CD14-positive monocyte (primary cell): ENCODE measurements around the gene KIF24. TPM values are rescaled to one million over a fixed set of nuclear protein-coding genes. Genes with fewer than 3 reads are reported as not detected.

Experiments used
- DNase-seq, 3 donors: peaks; one replicate each; pipeline ENCODE4 v3.0.0-alpha.2; 2011 to 2022
- H2AFZ ChIP-seq: 2 replicates; pipeline ENCODE4 v1.6.0; 2012; ENCODE audit warnings: mild to moderate bottlenecking, low read depth, low read length, inconsistent platforms; ENCODE audit not compliant: insufficient read depth, poor library complexity, severe bottlenecking
- H3K27ac ChIP-seq, 2 donors: 1 replicate in 1 of 2; 2 replicates in 1 of 2; pipeline ENCODE4 v1.5.1; 2012 to 2013; ENCODE audit warnings: low read length in 2 of 2, control low read depth in 1 of 2, inconsistent platforms in 1 of 2, low read depth in 1 of 2, mild to moderate bottlenecking in 1 of 2
- H3K27me3 ChIP-seq, 2 donors: one replicate each; pipeline versions ENCODE4 v1.6.0 to v1.6.1; 2011 to 2013; ENCODE audit warnings: low read length in 2 of 2; ENCODE audit not compliant: control insufficient read depth in 2 of 2, insufficient read depth in 2 of 2
- H3K36me3 ChIP-seq, 2 donors: replicated peaks in 1 of 2; 1 replicate in 1 of 2; 2 replicates in 1 of 2; pipeline versions ENCODE4 v1.5.1 to v1.6.1; 2012 to 2013; ENCODE audit warnings: low read length in 2 of 2, control low read depth in 1 of 2, inconsistent platforms in 1 of 2, mild to moderate bottlenecking in 1 of 2; ENCODE audit not compliant: insufficient read depth in 2 of 2, control insufficient read depth in 1 of 2
- H3K4me1 ChIP-seq, 2 donors: 1 replicate in 1 of 2; 2 replicates in 1 of 2; pipeline versions ENCODE4 v1.5.1 to v1.6.1; 2012 to 2013; ENCODE audit warnings: low read length in 2 of 2, control low read depth in 1 of 2, inconsistent platforms in 1 of 2, mild to moderate bottlenecking in 1 of 2, moderate library complexity in 1 of 2; ENCODE audit not compliant: insufficient read depth in 2 of 2, control insufficient read depth in 1 of 2
- H3K4me2 ChIP-seq: replicated peaks from 2 replicates; pipeline ENCODE3; 2012; ENCODE audit warnings: low read length, moderate library complexity, mild to moderate bottlenecking; ENCODE audit not compliant: poor library complexity, severe bottlenecking; ENCODE audit errors: extremely low read depth
- H3K4me3 ChIP-seq, 3 experiments: fragments of 200-600 bp in 1 of 3; sonication (generic) in 1 of 3; replicated peaks in 1 of 3; 1 replicate in 2 of 3; 2 replicates in 1 of 3; pipeline ENCODE4 v1.5.1; 2011 to 2013; ENCODE audit warnings: low read length in 3 of 3, mild to moderate bottlenecking in 3 of 3, control low read depth in 2 of 3, low read depth in 2 of 3, inconsistent platforms in 1 of 3, moderate library complexity in 1 of 3
- H3K79me2 ChIP-seq: 2 replicates; pipeline ENCODE4 v1.6.0; 2012; ENCODE audit warnings: mild to moderate bottlenecking, control low read depth, inconsistent platforms, low read length, moderate library complexity; ENCODE audit not compliant: insufficient read depth
- H3K9ac ChIP-seq: 2 replicates; pipeline ENCODE4 v1.6.0; 2017; ENCODE audit warnings: low read length, mild to moderate bottlenecking; ENCODE audit not compliant: insufficient read depth, poor library complexity, severe bottlenecking
- H3K9me3 ChIP-seq, 2 donors: replicated peaks in 1 of 2; 1 replicate in 1 of 2; 2 replicates in 1 of 2; pipeline versions ENCODE4 v1.5.1 to v1.6.1; 2012 to 2013; ENCODE audit warnings: low read length in 2 of 2, control low read depth in 1 of 2; ENCODE audit not compliant: control insufficient read depth in 1 of 2, insufficient read depth in 1 of 2
- H4K20me1 ChIP-seq: 2 replicates; pipeline ENCODE4 v1.6.0; 2012; ENCODE audit warnings: mild to moderate bottlenecking, low read length, control low read depth, moderate library complexity; ENCODE audit not compliant: insufficient read depth
- H3K27ac Mint-ChIP-seq, 7 donors: one replicate each; pipeline ENCODE4 v1.8.0; 2020; ENCODE audit warnings: mild to moderate bottlenecking in 7 of 7, mixed read lengths in 7 of 7, moderate library complexity in 6 of 7, inconsistent platforms in 2 of 7
- H3K27me3 Mint-ChIP-seq, 3 donors: one replicate each; pipeline ENCODE4 v1.8.0; 2021 to 2022; ENCODE audit warnings: low read depth in 3 of 3, mild to moderate bottlenecking in 3 of 3, mixed read lengths in 3 of 3, moderate library complexity in 3 of 3, inconsistent platforms in 1 of 3
- H3K36me3 Mint-ChIP-seq, 2 donors: one replicate each; pipeline ENCODE4 v1.8.0; 2020; ENCODE audit warnings: mixed read lengths in 2 of 2, inconsistent platforms in 1 of 2, mild to moderate bottlenecking in 1 of 2
- H3K4me1 Mint-ChIP-seq: one replicate; pipeline ENCODE4 v1.8.0; 2020; ENCODE audit warnings: mild to moderate bottlenecking, mixed read lengths
- H3K4me3 Mint-ChIP-seq, 2 donors: one replicate each; pipeline ENCODE4 v1.8.0; 2020; ENCODE audit warnings: mild to moderate bottlenecking in 2 of 2, mixed read lengths in 2 of 2, moderate library complexity in 1 of 2
- H3K9me3 Mint-ChIP-seq, 7 donors: one replicate each; pipeline ENCODE4 v1.8.0; 2020 to 2022; ENCODE audit warnings: mixed read lengths in 7 of 7, mild to moderate bottlenecking in 6 of 7, moderate library complexity in 6 of 7, inconsistent platforms in 2 of 7
- CTCF ChIP-seq: fragments of 200-600 bp; IDR thresholded peaks from one replicate; pipeline ENCODE4 v1.8.0; 2022; ENCODE audit warnings: antibody characterized with exemption, mild to moderate bottlenecking
- WGBS: methylation state at CpG from one replicate; pipeline ENCODE4 v1.1.5; 2013; ENCODE audit warnings: missing lambda C conversion rate; ENCODE audit not compliant: insufficient coverage; 5-methylcytosine and 5-hydroxymethylcytosine counted together
- intact Hi-C, 2 donors: fragments of 100-400 bp; cut with micrococcal nuclease; formaldehyde crosslinking; loops; one replicate each; pipeline versions ENCODE4 v1.15.0 to v1.15.1; 2023
- polyA plus RNA-seq, 3 donors: library from polyadenylated mRNA; depleted of rRNA in 1 of 3; unstranded in 2 of 3; stranded (reverse) in 1 of 3; fragments of 300-500 nt in 2 of 3; fragments of >200 nt in 1 of 3; fragmentation: Illumina TruSeq in 2 of 3; gene quantifications; 1 replicate in 2 of 3; 2 replicates in 1 of 3; pipeline ENCODE4 v1.2.3, GENCODE V29; 2012 to 2021

Gene KIF24
- polyA plus RNA-seq, 3 donors: 0.13 to 0.31 TPM; not detected in 1

- Mint-ChIP-seq H3K36me3 (peaks cover 29 to 60% of the 10 kb centered on the region in 2 donors), H3K27me3 (no peaks in the 10 kb centered on the region), H3K4me1 (peaks cover 6% of the 10 kb centered on the region), H3K4me3 (no peak overlapping the region), H3K27ac (peak overlapping the region in 1 of 7 donors; percentile 53), H3K9me3 (no peaks in the 10 kb centered on the region)
- Histone ChIP-seq H3K27ac (no peak overlapping the region), H3K4me1 (no peaks in the 10 kb centered on the region), H3K79me2 (no peaks in the 10 kb centered on the region), H2AFZ (no peak overlapping the region), H3K4me3 (no peak overlapping the region), H3K4me2 (no peak overlapping the region), H3K36me3 (peaks cover 21 to 42% of the 10 kb centered on the region in 2 donors), H3K9me3 (no peaks in the 10 kb centered on the region), H4K20me1 (no peaks in the 10 kb centered on the region), H3K27me3 (no peaks in the 10 kb centered on the region), H3K9ac (no peak overlapping the region)
- 100% methylated on average over 10 of the region's 15 CpGs for WGBS
- TF ChIP-seq CTCF: no peak
- no peak for DNase-seq
- intact Hi-C loops: no loop called here
Observed at GRCh38 chr9:34346873-34347799, 18.1 kb upstream of the KIF24 start.

GRCh38 chr9:34343605-34344004 lies 14.5 kb upstream of the KIF24 start:
- H3K36me3 Mint-ChIP-seq: peaks cover 49 to 78% of the 10 kb centered on the region in 2 donors
- no CpG with 5 or more reads among the region's 1 CpG for WGBS
- H3K79me2 ChIP-seq: no peaks in the 10 kb centered on the region
- H4K20me1 ChIP-seq: no peaks in the 10 kb centered on the region
- H3K36me3 ChIP-seq: peaks cover 49 to 73% of the 10 kb centered on the region in 2 donors
- no peaks in the 10 kb centered on the region for H3K4me1 ChIP-seq
- TF ChIP-seq CTCF: no peak
- H3K9ac ChIP-seq: no peak overlapping the region
- no peaks in the 10 kb centered on the region for H3K9me3 ChIP-seq
- peak overlapping the region in 1 of 7 donors; percentile 54 for H3K27ac Mint-ChIP-seq
- intact Hi-C loops: no loop called here
- DNase-seq: no peak
- no peak overlapping the region for H3K4me2 ChIP-seq
- no peaks in the 10 kb centered on the region for H3K27me3 ChIP-seq
- H3K4me3 Mint-ChIP-seq: no peak overlapping the region
- no peak overlapping the region for H3K4me3 ChIP-seq
- H3K27ac ChIP-seq: no peak overlapping the region
- H3K4me1 Mint-ChIP-seq: peaks cover 6% of the 10 kb centered on the region
- no peaks in the 10 kb centered on the region for H3K27me3 Mint-ChIP-seq
- no peaks in the 10 kb centered on the region for H3K9me3 Mint-ChIP-seq
- no peak overlapping the region for H2AFZ ChIP-seq
